Activated T-cell treated with anti-CD3 and anti-CD28 coated beads for 24 hours (primary cell): Measurements from ENCODE around the gene ZC3H18.

Experiments used
- DNase-seq: peaks from one replicate; pipeline ENCODE4 v3.0.0-alpha.2; 2020; ENCODE audit warnings: low read depth

Gene ZC3H18

DNA sequence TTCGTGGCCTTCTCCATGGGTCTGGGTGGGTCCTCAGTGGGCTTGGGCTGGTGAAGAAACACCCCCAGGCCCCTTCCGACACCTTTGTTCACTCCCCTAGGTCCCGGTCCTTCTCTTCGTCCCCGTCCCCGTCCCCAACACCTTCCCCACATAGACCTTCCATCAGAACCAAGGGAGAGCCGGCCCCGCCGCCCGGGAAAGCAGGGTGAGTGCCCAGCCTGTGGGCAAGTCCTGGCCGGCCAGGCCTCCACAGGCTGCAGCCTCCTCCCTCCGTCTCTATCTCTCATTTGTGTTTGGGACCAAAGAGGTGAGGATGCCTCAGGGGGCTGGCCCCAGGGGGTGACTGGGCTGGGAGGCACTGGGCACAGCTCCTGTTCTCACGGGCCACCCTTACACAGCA is 53.7 kb downstream of the ZC3H18 start:
- DNase-seq = no peak

DNA sequence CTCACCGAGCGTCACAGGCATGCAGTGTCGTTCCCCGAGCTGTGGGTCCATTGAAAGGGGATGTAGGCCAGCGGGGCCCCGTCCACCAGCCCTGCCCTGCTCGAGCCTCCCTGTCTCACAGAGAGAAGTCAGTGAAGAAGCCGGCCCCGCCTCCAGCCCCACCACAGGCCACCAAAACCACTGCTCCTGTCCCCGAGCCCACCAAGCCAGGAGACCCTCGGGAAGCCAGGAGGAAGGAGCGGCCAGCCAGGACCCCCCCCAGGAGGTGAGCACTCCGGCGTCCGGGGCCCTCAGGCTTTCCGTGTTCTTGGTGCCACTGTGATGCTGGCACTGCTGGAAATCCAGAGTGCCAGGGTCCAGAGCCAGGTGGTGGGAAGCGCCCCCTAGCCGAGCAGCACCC is 54.3 kb downstream of the ZC3H18 start:
- no peak for DNase-seq

DNA sequence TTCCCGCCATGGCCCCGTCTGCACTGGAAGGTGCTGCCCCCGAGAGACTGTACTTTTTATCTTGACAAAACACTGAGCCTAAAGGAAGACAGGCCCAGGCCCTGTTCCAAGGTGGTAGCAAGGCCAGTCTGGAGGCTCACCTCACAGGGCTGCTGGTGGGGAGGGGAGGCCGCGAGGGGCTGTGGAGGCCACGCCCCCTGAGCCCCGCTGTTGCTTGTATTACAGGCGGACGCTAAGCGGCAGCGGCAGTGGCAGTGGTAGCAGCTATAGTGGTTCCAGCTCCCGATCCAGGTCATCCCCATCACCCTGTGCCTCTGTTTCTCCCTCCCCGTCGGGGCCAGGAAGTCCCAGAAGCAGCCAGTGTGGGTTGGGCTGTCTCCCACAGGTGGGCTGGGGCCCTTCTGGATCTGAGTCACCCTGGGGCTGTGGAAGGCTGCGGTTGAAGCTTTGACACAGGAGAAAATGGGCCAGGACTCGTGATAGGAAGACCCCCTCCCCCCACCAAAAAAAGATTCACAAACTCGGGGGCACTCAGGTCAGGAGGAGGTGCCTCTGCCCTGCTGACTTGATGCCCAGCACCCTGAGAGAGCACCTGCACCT is 54.9 kb downstream of the ZC3H18 start:
- no peak for DNase-seq

GRCh38 chr16:88626646-88627045 is 56.4 kb downstream of the ZC3H18 start:
- DNase-seq = no peak

DNA sequence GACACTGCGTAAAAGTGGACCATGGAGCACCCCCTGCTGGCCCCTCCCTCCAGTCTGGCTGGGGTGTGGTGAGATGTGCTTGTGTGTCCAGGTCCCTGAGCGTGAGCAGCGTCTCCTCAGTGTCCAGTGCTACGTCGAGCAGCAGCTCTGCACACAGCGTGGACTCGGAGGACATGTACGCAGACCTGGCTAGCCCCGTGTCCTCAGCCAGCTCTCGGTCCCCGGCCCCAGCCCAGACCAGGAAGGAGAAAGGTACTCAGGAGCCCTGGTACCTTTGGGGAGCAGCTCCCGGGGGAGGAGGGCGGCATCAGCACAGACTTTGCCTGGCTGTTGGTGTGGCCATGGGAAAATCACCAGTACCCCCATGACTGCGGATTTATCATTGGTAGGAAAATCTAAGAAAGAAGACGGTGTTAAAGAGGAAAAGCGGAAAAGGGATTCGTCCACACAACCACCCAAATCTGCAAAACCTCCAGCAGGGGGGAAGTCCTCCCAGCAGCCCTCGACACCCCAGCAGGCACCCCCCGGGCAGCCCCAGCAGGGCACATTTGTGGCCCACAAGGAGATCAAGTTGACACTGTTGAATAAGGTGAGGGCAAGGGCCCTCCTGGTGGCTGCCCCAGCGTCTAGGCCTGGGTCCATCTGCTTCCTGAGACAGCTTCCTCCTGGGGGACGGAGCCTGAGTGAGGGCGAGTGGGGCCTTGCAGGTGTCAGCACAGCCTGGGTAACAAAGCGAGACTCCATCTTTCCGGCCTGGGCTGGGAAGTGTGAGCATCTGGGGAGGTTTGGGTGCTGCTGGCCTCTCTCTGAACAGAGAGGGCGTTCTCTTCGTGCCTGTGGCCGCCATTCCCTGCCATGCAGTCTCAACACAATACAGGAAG is 57.6 kb downstream of the ZC3H18 start:
- DNase-seq = no peak

DNA sequence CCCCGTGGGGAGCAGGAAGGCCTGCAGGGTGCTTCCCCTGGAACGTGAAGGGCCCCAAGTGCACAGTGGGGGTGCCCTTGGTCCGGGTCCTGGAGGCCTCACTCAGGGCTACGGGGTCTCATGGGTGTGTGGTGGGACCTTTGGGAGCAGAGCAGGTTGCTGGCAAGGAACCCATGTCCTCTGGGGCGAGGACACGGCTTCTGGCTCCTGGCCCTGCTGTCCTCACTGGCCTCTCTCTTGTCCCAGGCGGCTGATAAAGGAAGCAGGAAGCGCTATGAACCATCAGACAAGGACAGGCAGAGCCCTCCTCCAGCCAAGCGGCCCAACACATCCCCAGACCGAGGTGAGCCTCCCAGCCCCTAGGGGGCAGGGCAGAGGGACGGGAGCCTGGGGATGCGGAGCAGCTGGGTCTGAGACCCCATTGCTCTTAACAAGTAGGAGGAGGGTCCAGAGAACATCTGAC is 58.3 kb downstream of the ZC3H18 start:
- DNase-seq = no peak

GRCh38 chr16:88629835-88630234 is 59.6 kb downstream of the ZC3H18 start:
- no peak for DNase-seq

DNA sequence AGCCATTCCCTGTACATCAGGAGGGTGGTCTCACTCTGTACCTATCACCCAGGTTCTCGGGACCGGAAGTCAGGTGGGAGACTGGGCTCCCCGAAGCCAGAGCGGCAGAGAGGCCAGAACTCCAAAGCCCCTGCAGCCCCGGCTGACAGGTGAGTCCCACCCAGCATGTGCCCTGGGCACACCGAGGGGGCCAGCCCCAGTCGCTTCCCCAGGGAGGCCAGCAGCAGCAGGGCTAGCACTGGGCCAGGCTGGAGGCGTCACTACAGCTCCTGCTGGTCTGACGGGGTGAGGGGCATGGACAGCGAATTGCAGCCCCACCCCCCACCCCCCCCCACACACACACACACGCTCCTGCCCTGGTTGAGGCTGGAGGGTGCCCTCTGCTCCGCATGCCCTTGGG is 60.2 kb downstream of the ZC3H18 start:
- DNase-seq = no peak

GRCh38 chr16:88630941-88631340 is 60.7 kb downstream of the ZC3H18 start:
- no peak for DNase-seq

DNA sequence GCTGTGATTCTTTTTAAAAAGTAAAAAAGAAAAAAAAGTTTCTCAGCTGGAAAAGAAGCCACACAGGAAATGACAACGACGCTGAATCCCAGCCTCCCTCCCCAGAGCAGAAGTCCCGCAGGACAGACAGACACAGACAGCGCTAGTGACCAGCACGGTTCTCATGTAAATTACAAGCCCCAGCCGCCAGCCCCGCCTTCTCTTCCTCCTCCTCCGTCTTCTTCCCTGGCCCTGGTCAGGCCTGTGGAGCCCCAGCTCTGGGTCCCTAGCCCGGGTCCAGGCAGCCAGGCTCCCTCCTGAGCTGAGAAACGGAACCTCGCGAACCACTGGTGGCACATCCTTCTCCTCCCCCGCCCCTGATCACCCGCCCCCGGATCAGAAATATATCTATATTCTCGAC is 61.2 kb downstream of the ZC3H18 start:
- DNase-seq = no peak

DNA sequence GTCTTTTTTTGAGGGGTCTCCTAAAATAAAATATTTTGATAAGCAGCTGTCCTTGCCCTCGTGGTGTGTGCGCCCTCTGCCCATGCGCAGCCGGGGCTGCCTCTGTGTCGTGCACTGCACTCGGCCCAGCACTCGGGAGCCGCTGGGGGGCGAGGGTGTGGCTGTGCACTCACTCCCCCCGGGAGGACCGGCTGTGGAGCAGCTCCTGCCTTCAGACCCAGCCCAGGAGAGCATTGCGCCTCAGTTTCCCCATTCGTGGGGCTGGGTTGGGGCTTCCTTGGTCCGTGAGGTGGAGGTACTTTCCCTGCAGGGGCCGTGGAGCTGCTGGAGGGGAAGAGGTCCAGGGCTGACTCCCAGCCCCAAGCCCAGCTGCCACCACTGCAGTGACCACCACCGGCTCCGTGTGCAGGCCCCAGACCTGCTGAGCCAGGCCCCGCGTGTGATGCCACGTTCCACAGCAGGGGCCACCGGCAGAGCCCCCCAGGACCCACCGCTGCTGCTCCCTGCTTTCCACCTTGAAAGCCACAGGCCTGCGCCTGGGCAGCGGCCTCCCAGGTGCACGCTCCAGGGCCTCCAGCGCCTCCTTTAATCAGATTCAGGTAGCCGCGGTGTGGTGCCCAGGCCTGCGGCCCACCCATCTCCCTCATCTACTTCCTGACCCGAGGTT is 61.9 kb downstream of the ZC3H18 start:
- DNase-seq = no peak

GRCh38 chr16:88632587-88632930 is 62.4 kb downstream of the ZC3H18 start:
- DNase-seq = no peak

- peak; percentile 18 for DNase-seq
Measured at GRCh38 chr16:88633684-88634140, 63.5 kb downstream of the ZC3H18 start.

- peak; percentile 14 for DNase-seq
Measured at GRCh38 chr16:88634141-88634993, 64.2 kb downstream of the ZC3H18 start.

GRCh38 chr16:88634994-88635670 is 64.9 kb downstream of the ZC3H18 start:
- DNase-seq = no peak

DNA sequence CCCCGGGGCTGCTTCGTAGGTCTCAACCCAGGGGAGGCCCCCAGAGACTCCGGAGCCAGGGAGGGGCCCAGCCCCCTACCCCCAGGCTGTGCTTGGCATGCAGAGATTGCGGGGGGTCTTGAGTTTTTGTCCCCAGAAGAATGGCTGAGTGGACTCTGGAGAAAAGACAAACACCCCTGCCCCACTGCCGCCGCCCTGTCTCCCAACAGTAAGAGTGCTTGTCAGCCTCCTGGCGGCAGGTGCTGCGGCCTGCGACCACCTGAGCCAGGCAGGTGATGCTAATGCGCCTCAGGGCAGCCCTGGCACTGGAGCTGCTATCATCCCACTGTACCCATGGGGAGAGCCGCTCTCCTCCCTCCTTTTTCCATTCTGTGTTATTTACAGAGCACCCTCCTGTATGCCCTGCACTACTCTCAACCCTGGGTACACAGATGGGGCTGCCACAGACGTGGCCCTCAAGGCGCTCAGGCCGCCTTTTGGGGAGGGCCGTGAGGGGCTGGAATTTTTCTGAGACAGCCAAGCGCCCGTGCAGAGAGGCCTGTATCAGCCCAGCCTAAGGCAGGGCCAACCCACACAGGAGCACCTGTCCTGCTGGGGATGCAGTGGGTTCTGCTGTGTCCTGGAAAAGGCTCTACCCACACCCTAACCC is 65.6 kb downstream of the ZC3H18 start:
- DNase-seq = no peak

GRCh38 chr16:88636488-88637265 is 66.5 kb downstream of the ZC3H18 start:
- no peak for DNase-seq

- DNase-seq = no peak
Measured at GRCh38 chr16:88638323-88639230, 68.4 kb downstream of the ZC3H18 start, which contains the start of gene IL17C. IL17C (plus strand) TSS chr16:88638572; CDS start chr16:88638642, 70 bp downstream.
